SK-N-SH treated with all-trans-retinoic acid at 6 μM for 48 hours (cell line): ENCODE data around the gene TANC1.

Experiments used
- ATAC-seq: fragments of 200-7000 bp; cut with Tn5 transposase; 3 replicates; pipeline ENCODE4 v1.9.1; 2020; ENCODE audit warnings: mild to moderate bottlenecking, moderate library complexity
- ARNTL ChIP-seq: fragments of 450-650 bp; formaldehyde crosslinking; IDR thresholded peaks from 2 replicates; pipeline ENCODE4 v1.5.0; 2020; ENCODE audit warnings: low read depth, mild to moderate bottlenecking, moderate library complexity, borderline replicate concordance
- BACH2 ChIP-seq: fragments of 250-450 bp; sonication (Bioruptor Pico); IDR thresholded peaks from 2 replicates; pipeline ENCODE4 v1.9.0; 2021; ENCODE audit warnings: mild to moderate bottlenecking, borderline replicate concordance
- CSDC2 ChIP-seq: fragments of 250-450 bp; sonication (Bioruptor Pico); IDR thresholded peaks from 2 replicates; pipeline ENCODE4 v1.5.0; 2020; ENCODE audit warnings: mild to moderate bottlenecking, moderate library complexity
- ESRRG ChIP-seq: fragments of 250-450 bp; sonication (Bioruptor Pico); IDR thresholded peaks from 2 replicates; pipeline ENCODE4 v1.6.1; 2021; ENCODE audit warnings: mild to moderate bottlenecking
- GLIS3 ChIP-seq: fragments of 250-450 bp; sonication (Bioruptor Pico); IDR thresholded peaks from 2 replicates; pipeline ENCODE4 v1.5.0; 2020; ENCODE audit warnings: mild to moderate bottlenecking, moderate library complexity
- OSR1 ChIP-seq: fragments of 250-450 bp; sonication (Bioruptor Pico); IDR thresholded peaks from 2 replicates; pipeline ENCODE4 v1.8.0; 2022; ENCODE audit warnings: moderate library complexity, mild to moderate bottlenecking, inconsistent platforms
- PPARA ChIP-seq: fragments of 250-450 bp; sonication (Bioruptor Pico); IDR thresholded peaks from 2 replicates; pipeline ENCODE4 v1.5.0; 2020; ENCODE audit warnings: mild to moderate bottlenecking, borderline replicate concordance
- RARB ChIP-seq: fragments of 250-450 bp; sonication (Bioruptor Pico); IDR thresholded peaks from 2 replicates; pipeline ENCODE4 v1.8.0; 2021; ENCODE audit warnings: mild to moderate bottlenecking, moderate library complexity
- SNAI2 ChIP-seq: fragments of 250-450 bp; sonication (Bioruptor Pico); IDR thresholded peaks from 2 replicates; pipeline ENCODE4 v1.5.0; 2020; ENCODE audit warnings: mild to moderate bottlenecking, moderate library complexity
- TCF4 ChIP-seq: fragments of 250-450 bp; sonication (Bioruptor Pico); IDR thresholded peaks from 2 replicates; pipeline ENCODE4 v1.8.0; 2021; ENCODE audit warnings: mild to moderate bottlenecking, moderate library complexity, borderline replicate concordance
- TOX ChIP-seq: fragments of 250-450 bp; sonication (Bioruptor Pico); IDR thresholded peaks from 2 replicates; pipeline ENCODE4 v1.8.0; 2021; ENCODE audit warnings: mild to moderate bottlenecking, moderate library complexity, borderline replicate concordance
- ZC3H10 ChIP-seq: fragments of 250-450 bp; sonication (Bioruptor Pico); IDR thresholded peaks from 2 replicates; pipeline ENCODE4 v1.5.1; 2021; ENCODE audit warnings: mild to moderate bottlenecking, moderate library complexity
- ZFP3 ChIP-seq: fragments of 250-450 bp; sonication (Bioruptor Pico); IDR thresholded peaks from 2 replicates; pipeline ENCODE4 v1.5.0; 2020; ENCODE audit warnings: mild to moderate bottlenecking, moderate library complexity
- ZFP30 ChIP-seq: fragments of 450-650 bp; formaldehyde crosslinking; IDR thresholded peaks from 2 replicates; pipeline ENCODE4 v1.5.0; 2022; ENCODE audit warnings: mild to moderate bottlenecking, moderate library complexity
- ZNF565 ChIP-seq: fragments of 450-650 bp; formaldehyde crosslinking; conservative IDR thresholded peaks from 2 replicates; pipeline ENCODE4 v1.5.0; 2020; ENCODE audit warnings: low read depth, mild to moderate bottlenecking, moderate library complexity
- ZNF70 ChIP-seq: fragments of 450-650 bp; formaldehyde crosslinking; IDR thresholded peaks from 2 replicates; pipeline ENCODE4 v1.5.0; 2020; ENCODE audit warnings: mild to moderate bottlenecking, moderate library complexity
- ZNF8 ChIP-seq: fragments of 450-650 bp; formaldehyde crosslinking; IDR thresholded peaks from 2 replicates; pipeline ENCODE4 v1.5.0; 2020; ENCODE audit warnings: mild to moderate bottlenecking, moderate library complexity
- TF ChIP-seq, protein P1 (sequence below): fragments of 250-450 bp; sonication (Bioruptor Pico); IDR thresholded peaks from 2 replicates; pipeline ENCODE4 v1.8.0; 2021; ENCODE audit warnings: low read depth, mild to moderate bottlenecking, moderate library complexity, borderline replicate concordance
- TF ChIP-seq, protein P2 (sequence below): fragments of 250-450 bp; sonication (Bioruptor Pico); IDR thresholded peaks from 2 replicates; pipeline ENCODE4 v1.5.1; 2020; ENCODE audit warnings: low read depth, mild to moderate bottlenecking, moderate library complexity
- TF ChIP-seq, protein P3 (sequence below): fragments of 250-450 bp; sonication (Bioruptor Pico); IDR thresholded peaks from 2 replicates; pipeline ENCODE4 v1.5.0; 2020; ENCODE audit warnings: mild to moderate bottlenecking, moderate library complexity
- TF ChIP-seq, protein P4 (sequence below): fragments of 250-450 bp; sonication (Bioruptor Pico); IDR thresholded peaks from 2 replicates; pipeline ENCODE4 v1.5.1; 2021; ENCODE audit warnings: mild to moderate bottlenecking, moderate library complexity
- TF ChIP-seq, protein P5 (sequence below): fragments of 250-450 bp; sonication (Bioruptor Pico); IDR thresholded peaks from 2 replicates; pipeline ENCODE4 v1.8.0; 2020; ENCODE audit warnings: mild to moderate bottlenecking, moderate library complexity, borderline replicate concordance

Gene TANC1

DNA sequence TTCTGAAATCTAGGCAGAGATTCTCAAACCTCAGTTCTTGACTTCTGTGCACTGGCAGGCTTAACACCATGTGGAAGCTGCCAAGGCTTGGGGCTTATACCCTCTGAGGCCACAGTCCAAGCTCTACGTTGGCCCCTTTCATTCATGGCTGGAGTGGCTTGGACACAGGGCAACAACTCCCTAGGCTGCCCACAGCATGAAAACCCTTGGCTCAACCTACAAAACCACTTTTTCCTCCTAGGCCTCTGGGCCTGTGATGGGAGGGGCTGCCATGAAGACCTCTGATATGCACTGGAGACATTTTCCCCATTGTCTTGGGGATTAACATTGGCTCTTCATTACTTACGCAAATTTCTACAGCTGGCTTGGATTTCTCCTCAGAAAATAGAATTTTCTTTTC is 46.7 kb downstream of the TANC1 start:
- TF ChIP-seq ESRRG (CRISPR knock-in tag): no peak
- TF ChIP-seq ZC3H10 (CRISPR knock-in tag): no peak
- TF ChIP-seq, protein P1, sequence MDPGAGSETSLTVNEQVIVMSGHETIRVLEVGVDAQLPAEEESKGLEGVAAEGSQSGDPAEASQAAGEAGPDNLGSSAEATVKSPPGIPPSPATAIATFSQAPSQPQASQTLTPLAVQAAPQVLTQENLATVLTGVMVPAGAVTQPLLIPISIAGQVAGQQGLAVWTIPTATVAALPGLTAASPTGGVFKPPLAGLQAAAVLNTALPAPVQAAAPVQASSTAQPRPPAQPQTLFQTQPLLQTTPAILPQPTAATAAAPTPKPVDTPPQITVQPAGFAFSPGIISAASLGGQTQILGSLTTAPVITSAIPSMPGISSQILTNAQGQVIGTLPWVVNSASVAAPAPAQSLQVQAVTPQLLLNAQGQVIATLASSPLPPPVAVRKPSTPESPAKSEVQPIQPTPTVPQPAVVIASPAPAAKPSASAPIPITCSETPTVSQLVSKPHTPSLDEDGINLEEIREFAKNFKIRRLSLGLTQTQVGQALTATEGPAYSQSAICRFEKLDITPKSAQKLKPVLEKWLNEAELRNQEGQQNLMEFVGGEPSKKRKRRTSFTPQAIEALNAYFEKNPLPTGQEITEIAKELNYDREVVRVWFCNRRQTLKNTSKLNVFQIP (CRISPR knock-in tag): no peak
- no peak for ATAC-seq

DNA sequence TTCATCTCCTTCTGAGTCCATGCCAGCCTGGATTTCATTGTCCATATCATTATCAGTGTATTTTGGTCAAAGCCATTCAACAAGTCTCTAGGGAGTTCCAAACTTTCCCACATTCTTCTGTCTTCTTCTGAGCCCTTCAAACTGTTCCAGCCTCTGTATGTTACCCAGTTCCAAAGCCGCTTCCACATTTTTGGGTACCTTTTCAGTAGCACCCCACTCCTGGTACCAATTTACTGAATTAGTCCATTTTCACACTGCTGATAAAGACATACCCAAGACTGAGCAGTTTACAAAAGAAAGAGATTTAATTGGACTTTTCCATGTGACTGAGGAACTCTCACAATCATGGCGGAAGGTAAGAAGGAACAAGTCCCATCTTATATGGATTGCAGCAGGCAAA is 47.4 kb downstream of the TANC1 start:
- TF ChIP-seq SNAI2 (CRISPR knock-in tag): no peak
- TF ChIP-seq, protein P2, sequence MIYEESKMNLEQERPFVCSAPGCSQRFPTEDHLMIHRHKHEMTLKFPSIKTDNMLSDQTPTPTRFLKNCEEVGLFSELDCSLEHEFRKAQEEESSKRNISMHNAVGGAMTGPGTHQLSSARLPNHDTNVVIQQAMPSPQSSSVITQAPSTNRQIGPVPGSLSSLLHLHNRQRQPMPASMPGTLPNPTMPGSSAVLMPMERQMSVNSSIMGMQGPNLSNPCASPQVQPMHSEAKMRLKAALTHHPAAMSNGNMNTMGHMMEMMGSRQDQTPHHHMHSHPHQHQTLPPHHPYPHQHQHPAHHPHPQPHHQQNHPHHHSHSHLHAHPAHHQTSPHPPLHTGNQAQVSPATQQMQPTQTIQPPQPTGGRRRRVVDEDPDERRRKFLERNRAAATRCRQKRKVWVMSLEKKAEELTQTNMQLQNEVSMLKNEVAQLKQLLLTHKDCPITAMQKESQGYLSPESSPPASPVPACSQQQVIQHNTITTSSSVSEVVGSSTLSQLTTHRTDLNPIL: no peak
- TF ChIP-seq ESRRG (CRISPR knock-in tag): no peak
- TF ChIP-seq TOX (CRISPR knock-in tag): no peak
- no peak for TF ChIP-seq ZFP30
- no peak for TF ChIP-seq ZNF70 (CRISPR knock-in tag)
- no peak for TF ChIP-seq ARNTL (CRISPR knock-in tag)
- no peak for TF ChIP-seq ZFP3 (CRISPR knock-in tag)
- TF ChIP-seq GLIS3 (CRISPR knock-in tag): no peak
- ATAC-seq: no peak

DNA sequence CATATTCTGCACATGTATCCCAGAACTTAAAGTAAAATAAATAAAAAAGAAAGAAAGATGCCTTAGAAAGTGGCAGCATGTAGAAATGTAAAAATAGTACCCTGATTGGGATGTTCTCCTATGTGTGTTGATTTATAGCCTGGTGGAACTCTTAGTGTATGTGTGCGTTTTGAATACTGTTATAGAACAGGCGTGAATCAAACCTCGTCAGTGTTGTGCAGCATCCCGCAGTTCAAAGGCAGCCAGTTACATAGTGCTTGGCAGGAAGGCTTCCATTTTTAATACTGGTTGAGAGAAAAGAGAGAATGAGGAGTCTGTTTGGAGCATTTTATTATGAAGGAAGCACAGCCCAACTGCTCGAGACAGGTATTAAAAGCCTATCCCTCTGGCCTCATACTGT is 49.4 kb downstream of the TANC1 start:
- no peak for ATAC-seq
- TF ChIP-seq, protein P1 (CRISPR knock-in tag): no peak
- TF ChIP-seq, protein P3, sequence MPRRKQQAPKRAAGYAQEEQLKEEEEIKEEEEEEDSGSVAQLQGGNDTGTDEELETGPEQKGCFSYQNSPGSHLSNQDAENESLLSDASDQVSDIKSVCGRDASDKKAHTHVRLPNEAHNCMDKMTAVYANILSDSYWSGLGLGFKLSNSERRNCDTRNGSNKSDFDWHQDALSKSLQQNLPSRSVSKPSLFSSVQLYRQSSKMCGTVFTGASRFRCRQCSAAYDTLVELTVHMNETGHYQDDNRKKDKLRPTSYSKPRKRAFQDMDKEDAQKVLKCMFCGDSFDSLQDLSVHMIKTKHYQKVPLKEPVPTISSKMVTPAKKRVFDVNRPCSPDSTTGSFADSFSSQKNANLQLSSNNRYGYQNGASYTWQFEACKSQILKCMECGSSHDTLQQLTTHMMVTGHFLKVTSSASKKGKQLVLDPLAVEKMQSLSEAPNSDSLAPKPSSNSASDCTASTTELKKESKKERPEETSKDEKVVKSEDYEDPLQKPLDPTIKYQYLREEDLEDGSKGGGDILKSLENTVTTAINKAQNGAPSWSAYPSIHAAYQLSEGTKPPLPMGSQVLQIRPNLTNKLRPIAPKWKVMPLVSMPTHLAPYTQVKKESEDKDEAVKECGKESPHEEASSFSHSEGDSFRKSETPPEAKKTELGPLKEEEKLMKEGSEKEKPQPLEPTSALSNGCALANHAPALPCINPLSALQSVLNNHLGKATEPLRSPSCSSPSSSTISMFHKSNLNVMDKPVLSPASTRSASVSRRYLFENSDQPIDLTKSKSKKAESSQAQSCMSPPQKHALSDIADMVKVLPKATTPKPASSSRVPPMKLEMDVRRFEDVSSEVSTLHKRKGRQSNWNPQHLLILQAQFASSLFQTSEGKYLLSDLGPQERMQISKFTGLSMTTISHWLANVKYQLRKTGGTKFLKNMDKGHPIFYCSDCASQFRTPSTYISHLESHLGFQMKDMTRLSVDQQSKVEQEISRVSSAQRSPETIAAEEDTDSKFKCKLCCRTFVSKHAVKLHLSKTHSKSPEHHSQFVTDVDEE: no peak

DNA sequence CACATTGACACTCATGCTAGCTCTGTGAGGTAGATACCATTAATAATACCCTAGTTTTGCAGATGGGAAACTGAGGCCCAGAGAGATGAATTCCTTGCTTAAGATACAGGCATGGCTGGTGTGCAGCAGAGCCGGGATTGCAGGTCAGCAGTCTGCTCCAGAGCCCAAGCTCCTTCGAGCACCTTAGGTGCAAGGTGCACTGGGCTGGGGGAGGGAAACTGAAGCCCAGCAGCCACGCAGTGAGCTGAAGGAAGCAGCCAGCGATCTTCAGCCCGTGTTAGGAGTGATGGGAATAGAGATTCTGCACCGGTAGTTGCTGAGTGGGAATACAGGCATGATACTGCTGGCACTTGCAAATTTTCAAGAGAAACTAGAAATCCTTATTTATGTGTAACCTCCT is 50.6 kb downstream of the TANC1 start:
- no peak for ATAC-seq
- TF ChIP-seq SNAI2 (CRISPR knock-in tag): no peak
- TF ChIP-seq PPARA (CRISPR knock-in tag): no peak
- TF ChIP-seq, protein P4, sequence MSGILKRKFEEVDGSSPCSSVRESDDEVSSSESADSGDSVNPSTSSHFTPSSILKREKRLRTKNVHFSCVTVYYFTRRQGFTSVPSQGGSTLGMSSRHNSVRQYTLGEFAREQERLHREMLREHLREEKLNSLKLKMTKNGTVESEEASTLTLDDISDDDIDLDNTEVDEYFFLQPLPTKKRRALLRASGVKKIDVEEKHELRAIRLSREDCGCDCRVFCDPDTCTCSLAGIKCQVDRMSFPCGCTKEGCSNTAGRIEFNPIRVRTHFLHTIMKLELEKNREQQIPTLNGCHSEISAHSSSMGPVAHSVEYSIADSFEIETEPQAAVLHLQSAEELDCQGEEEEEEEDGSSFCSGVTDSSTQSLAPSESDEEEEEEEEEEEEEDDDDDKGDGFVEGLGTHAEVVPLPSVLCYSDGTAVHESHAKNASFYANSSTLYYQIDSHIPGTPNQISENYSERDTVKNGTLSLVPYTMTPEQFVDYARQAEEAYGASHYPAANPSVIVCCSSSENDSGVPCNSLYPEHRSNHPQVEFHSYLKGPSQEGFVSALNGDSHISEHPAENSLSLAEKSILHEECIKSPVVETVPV (CRISPR knock-in tag): no peak
- no peak for TF ChIP-seq RARB (CRISPR knock-in tag)
- no peak for TF ChIP-seq BACH2
- no peak for TF ChIP-seq TCF4 (CRISPR knock-in tag)
- no peak for TF ChIP-seq ZNF8 (CRISPR knock-in tag)
- TF ChIP-seq, protein P5, sequence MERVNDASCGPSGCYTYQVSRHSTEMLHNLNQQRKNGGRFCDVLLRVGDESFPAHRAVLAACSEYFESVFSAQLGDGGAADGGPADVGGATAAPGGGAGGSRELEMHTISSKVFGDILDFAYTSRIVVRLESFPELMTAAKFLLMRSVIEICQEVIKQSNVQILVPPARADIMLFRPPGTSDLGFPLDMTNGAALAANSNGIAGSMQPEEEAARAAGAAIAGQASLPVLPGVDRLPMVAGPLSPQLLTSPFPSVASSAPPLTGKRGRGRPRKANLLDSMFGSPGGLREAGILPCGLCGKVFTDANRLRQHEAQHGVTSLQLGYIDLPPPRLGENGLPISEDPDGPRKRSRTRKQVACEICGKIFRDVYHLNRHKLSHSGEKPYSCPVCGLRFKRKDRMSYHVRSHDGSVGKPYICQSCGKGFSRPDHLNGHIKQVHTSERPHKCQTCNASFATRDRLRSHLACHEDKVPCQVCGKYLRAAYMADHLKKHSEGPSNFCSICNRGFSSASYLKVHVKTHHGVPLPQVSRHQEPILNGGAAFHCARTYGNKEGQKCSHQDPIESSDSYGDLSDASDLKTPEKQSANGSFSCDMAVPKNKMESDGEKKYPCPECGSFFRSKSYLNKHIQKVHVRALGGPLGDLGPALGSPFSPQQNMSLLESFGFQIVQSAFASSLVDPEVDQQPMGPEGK (CRISPR knock-in tag): no peak
- TF ChIP-seq ESRRG (CRISPR knock-in tag): no peak
- TF ChIP-seq ZC3H10 (CRISPR knock-in tag): no peak
- no peak for TF ChIP-seq OSR1 (CRISPR knock-in tag)
- TF ChIP-seq, protein P1 (CRISPR knock-in tag): no peak
- TF ChIP-seq TOX (CRISPR knock-in tag): no peak
- no peak for TF ChIP-seq CSDC2 (CRISPR knock-in tag)
- TF ChIP-seq ZNF70 (CRISPR knock-in tag): no peak
- no peak for TF ChIP-seq ZNF565
- TF ChIP-seq, protein P2: no peak
- no peak for TF ChIP-seq ARNTL (CRISPR knock-in tag)
